ENCODE data around the gene BTBD6.
"Not testable (repeated sequence)": the region's sequence is repeated elsewhere in the genome, so short reads cannot be mapped to it uniquely, and the experiment has no call there.

BTBD6 gene

GRCh38 chr14:105294142-105294597 lies 45.8 kb downstream of the BTBD6 start:
- Histone ChIP-seq H3K27ac (ENCODE audit: poor library complexity, severe bottlenecking) (no peak overlapping the region), H3K36me3 (ENCODE audit: low read depth) (no peaks in the 10 kb centered on the region), H3K4me1 (ENCODE audit: insufficient read depth, poor library complexity, severe bottlenecking) (no peaks in the 10 kb centered on the region), H3K4me3 (ENCODE audit: severe bottlenecking) (no peak overlapping the region), H3K9me3 (ENCODE audit: severe bottlenecking) (no peaks in the 10 kb centered on the region), H3K27me3 (ENCODE audit: insufficient read depth, poor library complexity, severe bottlenecking) (no peaks in the 10 kb centered on the region)
- ATAC-seq (ENCODE audit: low read depth) (peak; percentile 41; the same call in 2 of the 3 replicates), DNase-seq (ENCODE audit: low spot score) (no peak)
- TF ChIP-seq CTCF (IDR thresholded peaks at IDR 0.05; ENCODE audit: poor library complexity, severe bottlenecking), result no peak

- H3K27ac ChIP-seq (ENCODE audit: poor library complexity, severe bottlenecking); H3K4me1 ChIP-seq (ENCODE audit: insufficient read depth, poor library complexity, severe bottlenecking); H3K36me3 ChIP-seq (ENCODE audit: low read depth); H3K9me3 ChIP-seq (ENCODE audit: severe bottlenecking); H3K4me3 ChIP-seq (ENCODE audit: severe bottlenecking); ATAC-seq (ENCODE audit: low read depth); H3K27me3 ChIP-seq (ENCODE audit: insufficient read depth, poor library complexity, severe bottlenecking); DNase-seq (ENCODE audit: low spot score): not testable (repeated sequence)
These were observed 49.0 kb downstream of the BTBD6 start for GRCh38 chr14:105297311-105297710.

- peak overlapping the region; percentile 61 for H3K27ac ChIP-seq (ENCODE audit: poor library complexity, severe bottlenecking)
These were observed 51.6 kb downstream of the BTBD6 start for GRCh38 chr14:105299654-105300541.

More at GRCh38 chr14:105299654-105300541, 51.6 kb downstream of the BTBD6 start:
- H3K4me1 ChIP-seq (ENCODE audit: insufficient read depth, poor library complexity, severe bottlenecking), result peaks cover 3% of the 10 kb centered on the region
- H3K4me3 ChIP-seq (ENCODE audit: severe bottlenecking), result peak overlapping the region; percentile 70
- DNase-seq (ENCODE audit: low spot score) (no peak), ATAC-seq (ENCODE audit: low read depth) (peak; percentile 13)
- H3K36me3 ChIP-seq (ENCODE audit: low read depth), result no peaks in the 10 kb centered on the region
- H3K9me3 ChIP-seq (ENCODE audit: severe bottlenecking), result no peaks in the 10 kb centered on the region
- H3K27me3 ChIP-seq (ENCODE audit: insufficient read depth, poor library complexity, severe bottlenecking), result no peaks in the 10 kb centered on the region
- TF ChIP-seq CTCF (IDR thresholded peaks at IDR 0.05; ENCODE audit: poor library complexity, severe bottlenecking), result no peak

Measured in RWPE2 (cell line).